ENCODE results near the gene OTOF.

The OTOF gene

DNA sequence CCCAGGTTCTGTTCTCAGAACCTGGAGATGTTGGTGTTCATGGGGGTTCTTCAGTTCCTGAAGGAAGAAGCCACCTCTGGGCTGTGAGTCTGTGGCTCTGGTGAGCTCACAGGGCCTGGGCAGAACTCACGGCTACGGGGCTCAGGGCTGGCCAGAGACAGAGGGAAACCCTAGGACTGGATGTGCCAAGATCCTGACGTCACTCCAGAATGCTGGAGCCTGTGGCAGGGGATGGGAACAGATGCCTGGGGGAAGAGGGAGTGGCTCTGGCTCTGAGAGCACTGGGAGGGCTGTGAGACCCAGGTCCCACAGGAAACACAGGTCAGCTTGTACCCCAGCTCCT lies at the start of gene OTOF:
TSS of gene OTOF (minus strand) at position 214 of the 343 bp plus-strand sequence.
- Mint-ChIP-seq H3K9me3 (no peaks in the 10 kb centered on the region), H3K36me3 (no peaks in the 10 kb centered on the region), H3K27ac (peak within 1 kb of the TSS; percentile 93), H3K4me3 (peak within 1 kb of the TSS; percentile 69), H3K4me1 (peaks cover 11% of the 10 kb centered on the region)
- DNase-seq (ENCODE audit: low spot score in 2 of 2) (no peak), ATAC-seq (peak; percentile 31)

DNA sequence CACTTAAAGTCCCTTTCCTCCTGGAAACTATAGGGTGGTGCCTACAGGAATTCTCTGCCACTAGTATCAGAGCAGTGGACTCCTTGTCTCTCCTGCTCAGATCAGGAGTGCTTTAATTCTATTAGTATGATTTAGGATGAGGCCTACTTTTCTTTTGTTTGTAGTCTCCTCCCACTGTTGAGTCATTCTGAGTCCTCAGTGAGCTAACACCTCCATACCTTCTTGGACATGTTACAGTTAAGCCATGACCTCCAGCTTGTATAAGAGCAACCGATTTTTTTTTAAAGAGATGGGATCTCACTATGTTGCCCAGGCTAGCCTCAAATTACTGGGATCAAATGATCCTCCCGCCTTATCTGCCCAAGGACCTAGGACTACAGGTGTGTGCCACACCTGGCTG lies 48.7 kb upstream of the OTOF start:
- no peaks in the 10 kb centered on the region for H3K9me3 Mint-ChIP-seq
- no peak overlapping the region for H3K27ac Mint-ChIP-seq
- ATAC-seq (no peak), DNase-seq (ENCODE audit: low spot score in 2 of 2) (no peak)
- H3K4me3 Mint-ChIP-seq = no peak overlapping the region
- H3K4me1 Mint-ChIP-seq = no peaks in the 10 kb centered on the region
- H3K36me3 Mint-ChIP-seq = no peaks in the 10 kb centered on the region

DNA sequence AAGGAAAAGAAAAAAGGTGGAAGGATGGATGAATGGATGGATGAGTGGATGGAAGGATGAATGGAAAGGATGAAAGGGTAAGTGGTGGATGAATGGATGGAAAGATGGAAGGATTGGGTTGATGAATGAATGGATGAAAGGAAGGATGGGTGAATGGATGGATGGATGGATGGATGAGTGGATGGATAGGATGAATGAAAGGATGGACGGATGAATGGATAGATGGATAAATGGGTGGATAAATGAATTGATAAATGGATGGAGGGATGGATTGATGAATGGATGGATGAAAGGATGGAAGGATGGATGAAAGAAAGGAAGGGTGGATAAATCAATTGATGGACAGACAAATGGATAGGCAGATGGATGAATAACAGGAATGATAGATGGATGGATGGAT lies 48.2 kb upstream of the OTOF start:
- H3K9me3 Mint-ChIP-seq = no peaks in the 10 kb centered on the region
- H3K4me1 Mint-ChIP-seq = no peaks in the 10 kb centered on the region
- no peaks in the 10 kb centered on the region for H3K36me3 Mint-ChIP-seq
- H3K27ac Mint-ChIP-seq = no peak overlapping the region
- no peak overlapping the region for H3K4me3 Mint-ChIP-seq
- DNase-seq (ENCODE audit: low spot score in 2 of 2) (no peak), ATAC-seq (no peak)

DNA sequence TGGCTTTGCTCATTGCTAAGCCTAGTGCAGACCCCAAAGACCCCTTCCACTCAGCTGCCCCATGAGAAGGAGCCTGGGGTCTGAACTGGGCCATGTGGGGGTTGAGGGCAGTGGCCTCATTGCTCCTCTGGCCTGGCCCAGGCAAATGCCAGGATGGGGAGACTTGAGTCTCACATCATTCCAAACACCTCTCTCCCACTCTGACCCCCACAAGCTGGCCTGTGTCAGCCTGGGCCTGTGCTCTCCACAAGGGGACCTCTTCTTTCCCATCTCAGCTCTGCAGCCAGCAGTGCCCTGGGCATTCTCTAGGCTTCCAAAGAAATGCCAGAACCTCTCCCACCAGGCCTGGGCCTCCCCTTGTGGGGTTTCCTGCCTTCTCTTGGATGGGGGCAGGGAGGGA lies 45.8 kb upstream of the OTOF start:
- Mint-ChIP-seq H3K9me3 (no peaks in the 10 kb centered on the region), H3K36me3 (no peaks in the 10 kb centered on the region), H3K27ac (no peak overlapping the region), H3K4me3 (no peak overlapping the region), H3K4me1 (peaks cover 6% of the 10 kb centered on the region)
- DNase-seq (ENCODE audit: low spot score in 2 of 2) (no peak), ATAC-seq (no peak)

DNA sequence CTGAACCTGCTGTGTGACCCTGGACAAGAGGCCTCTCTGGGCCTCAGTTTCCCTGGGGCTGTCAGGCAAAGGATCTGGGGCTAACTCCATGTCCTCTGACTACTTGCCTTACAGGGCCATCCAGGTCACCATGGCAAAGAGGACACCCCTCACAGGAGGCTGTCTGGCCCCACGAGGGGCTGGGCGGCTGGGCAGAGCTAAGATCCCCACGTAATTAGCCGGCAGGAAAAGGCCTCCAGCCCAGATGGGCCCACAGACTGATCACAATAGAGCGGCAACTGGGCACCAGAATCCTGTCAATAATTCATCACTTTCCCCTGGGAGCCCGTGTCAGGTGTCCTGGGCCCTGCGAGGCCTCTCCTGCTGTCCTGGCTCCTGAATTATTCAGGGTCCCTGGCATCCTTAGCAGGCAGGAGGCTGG lies 44.8 kb upstream of the OTOF start:
- DNase-seq (ENCODE audit: low spot score in 2 of 2) = no peak
- Mint-ChIP-seq H3K27ac (no peak overlapping the region), H3K9me3 (no peaks in the 10 kb centered on the region), H3K4me1 (peaks cover 6% of the 10 kb centered on the region), H3K36me3 (no peaks in the 10 kb centered on the region), H3K4me3 (no peak overlapping the region)
- no peak for ATAC-seq

DNA sequence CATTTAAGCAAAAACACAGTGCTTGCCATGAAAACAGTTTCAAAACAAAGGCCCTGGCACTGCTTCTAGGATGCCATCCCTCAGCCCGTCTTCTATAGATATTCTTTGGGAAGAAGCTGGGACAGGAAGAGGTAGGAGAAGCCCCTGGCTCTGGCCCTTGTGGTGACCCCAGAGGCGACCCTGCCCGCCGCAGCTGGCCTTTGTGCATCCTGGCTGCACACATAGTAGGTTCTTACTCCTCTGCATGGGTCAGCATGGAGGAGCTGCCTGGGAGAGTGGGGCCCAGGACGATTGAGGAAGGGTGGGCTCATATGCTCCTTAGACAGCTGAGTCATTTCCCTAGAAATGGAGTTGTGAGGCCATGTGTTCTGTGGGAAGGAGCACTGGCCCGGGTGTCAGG lies 44.4 kb upstream of the OTOF start:
- DNase-seq (ENCODE audit: low spot score in 2 of 2) = no peak
- Mint-ChIP-seq H3K27ac (no peak overlapping the region), H3K4me3 (no peak overlapping the region), H3K36me3 (no peaks in the 10 kb centered on the region), H3K9me3 (no peaks in the 10 kb centered on the region), H3K4me1 (peaks cover 6% of the 10 kb centered on the region)
- ATAC-seq = no peak

DNA sequence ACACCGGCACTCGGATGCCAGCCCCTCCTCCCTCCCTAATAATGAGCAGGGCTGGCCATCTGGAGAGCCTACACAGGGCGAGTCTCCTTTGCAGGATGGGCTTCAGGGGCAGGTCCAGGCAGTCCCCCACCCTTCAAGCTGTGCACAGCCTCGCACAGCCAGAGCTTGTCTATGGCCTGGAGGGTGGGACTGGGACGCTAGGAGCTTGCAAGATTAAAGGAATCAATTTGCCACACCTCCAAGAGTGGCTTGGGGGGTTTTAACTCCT lies 43.9 kb upstream of the OTOF start:
- DNase-seq (ENCODE audit: low spot score in 2 of 2) = no peak
- H3K27ac Mint-ChIP-seq = no peak overlapping the region

DNA sequence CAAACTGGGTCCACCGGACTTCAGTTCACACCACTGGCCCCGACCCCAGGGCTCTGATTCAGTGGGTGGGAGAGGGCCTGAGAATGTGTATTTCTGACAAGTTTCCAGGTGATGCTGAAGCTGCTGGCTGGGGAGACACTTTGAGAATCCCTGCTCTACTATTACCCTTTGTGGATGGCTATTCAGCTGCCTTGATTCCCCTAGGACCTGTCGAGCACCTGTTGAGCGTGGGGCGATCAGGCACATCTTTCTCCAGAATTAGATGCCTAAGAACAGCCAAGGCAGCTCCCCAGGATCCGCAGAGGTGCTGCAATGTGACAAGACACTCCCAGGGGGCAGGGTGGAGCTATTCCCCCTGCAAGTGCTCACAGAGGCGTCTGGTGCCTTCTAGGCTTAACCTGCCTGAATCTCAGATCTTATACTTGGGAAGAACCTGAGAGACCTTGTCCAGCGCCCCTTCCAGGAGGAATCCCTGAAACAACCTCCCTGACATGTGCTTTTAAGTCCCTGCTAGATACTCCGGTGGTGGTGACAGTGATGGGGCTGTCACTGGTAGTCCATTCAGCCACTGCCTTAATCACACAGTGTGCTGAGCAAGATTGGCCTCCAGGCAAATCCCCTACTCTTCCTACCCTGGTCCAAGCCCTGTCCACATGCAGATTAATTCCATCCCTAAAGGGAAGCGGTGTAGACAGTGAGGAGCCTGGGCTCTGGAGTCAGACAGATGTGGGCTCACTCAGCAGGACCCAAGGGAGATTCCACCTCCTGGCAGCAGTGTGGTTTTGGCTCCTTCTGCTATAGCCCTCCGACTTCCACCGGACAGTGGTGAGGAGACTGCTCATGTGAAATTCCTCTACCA lies 43.4 kb upstream of the OTOF start:
- DNase-seq (ENCODE audit: low spot score in 2 of 2) = no peak
- ATAC-seq = no peak
- Mint-ChIP-seq H3K9me3 (no peaks in the 10 kb centered on the region), H3K36me3 (no peaks in the 10 kb centered on the region), H3K4me1 (peaks cover 6% of the 10 kb centered on the region), H3K4me3 (no peak overlapping the region), H3K27ac (no peak overlapping the region)

More for the DNA sequence above, 43.9 kb upstream of the OTOF start:
- Mint-ChIP-seq H3K4me3 (no peak overlapping the region), H3K4me1 (peaks cover 6% of the 10 kb centered on the region), H3K9me3 (no peaks in the 10 kb centered on the region), H3K36me3 (no peaks in the 10 kb centered on the region)
- ATAC-seq = no peak

DNA sequence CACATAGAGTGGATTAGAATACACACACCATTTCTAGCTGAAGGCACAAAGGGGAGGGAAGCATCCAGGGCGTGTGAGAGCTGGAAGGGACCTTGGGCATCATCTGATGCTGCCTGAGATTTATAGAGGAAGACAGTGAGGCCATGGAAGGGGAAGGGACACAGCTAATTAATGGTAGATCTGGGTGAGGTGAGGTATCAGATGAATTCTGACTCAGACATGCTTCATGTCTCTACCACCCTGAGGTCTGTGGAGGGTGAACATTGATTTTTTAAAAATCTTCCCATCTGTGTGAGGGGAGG lies 42.2 kb upstream of the OTOF start:
- no peak overlapping the region for H3K4me3 Mint-ChIP-seq

DNA sequence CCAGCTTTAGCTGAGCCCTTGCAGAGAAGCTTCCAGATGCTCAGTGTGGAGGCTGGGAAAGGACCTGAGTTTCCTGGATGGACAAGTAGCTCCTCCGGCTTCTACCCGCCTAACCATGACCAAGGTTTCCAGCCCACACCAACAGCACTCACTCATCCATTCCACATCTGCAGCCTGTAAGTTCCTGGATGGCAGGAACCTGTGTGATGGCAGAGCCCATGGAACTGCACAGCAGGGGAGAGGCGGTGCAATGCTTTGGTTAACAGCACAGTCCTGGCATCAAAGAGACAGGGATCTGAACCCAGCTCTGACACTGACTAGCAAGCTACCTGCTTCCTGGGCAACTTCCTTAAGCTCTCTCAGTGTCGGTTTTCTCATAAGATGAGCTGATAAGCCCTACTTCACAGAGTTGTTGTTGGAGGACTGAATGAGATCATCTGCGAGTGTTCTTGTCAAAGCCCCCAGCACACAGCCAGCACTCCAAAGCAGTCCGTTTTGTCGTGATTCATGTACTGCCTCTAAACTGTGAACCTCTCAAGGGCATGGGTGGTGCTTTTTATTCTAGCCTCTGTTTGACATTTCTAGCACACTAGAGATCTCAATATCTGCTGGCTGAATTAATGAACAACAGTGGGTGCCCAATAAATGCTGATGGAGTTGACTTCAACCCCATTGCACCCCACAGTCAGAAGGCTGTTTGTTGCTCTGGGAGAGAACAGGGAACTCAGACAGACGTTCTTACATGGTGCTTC lies 41.6 kb upstream of the OTOF start:
- Mint-ChIP-seq H3K9me3 (no peaks in the 10 kb centered on the region), H3K27ac (no peak overlapping the region), H3K4me1 (peaks cover 6% of the 10 kb centered on the region), H3K4me3 (no peak overlapping the region), H3K36me3 (no peaks in the 10 kb centered on the region)
- ATAC-seq (no peak), DNase-seq (ENCODE audit: low spot score in 2 of 2) (no peak)

More for the DNA sequence above, 42.2 kb upstream of the OTOF start:
- Mint-ChIP-seq H3K9me3 (no peaks in the 10 kb centered on the region), H3K27ac (no peak overlapping the region), H3K4me1 (peaks cover 6% of the 10 kb centered on the region), H3K36me3 (no peaks in the 10 kb centered on the region)
- ATAC-seq (no peak), DNase-seq (ENCODE audit: low spot score in 2 of 2) (no peak)

DNA sequence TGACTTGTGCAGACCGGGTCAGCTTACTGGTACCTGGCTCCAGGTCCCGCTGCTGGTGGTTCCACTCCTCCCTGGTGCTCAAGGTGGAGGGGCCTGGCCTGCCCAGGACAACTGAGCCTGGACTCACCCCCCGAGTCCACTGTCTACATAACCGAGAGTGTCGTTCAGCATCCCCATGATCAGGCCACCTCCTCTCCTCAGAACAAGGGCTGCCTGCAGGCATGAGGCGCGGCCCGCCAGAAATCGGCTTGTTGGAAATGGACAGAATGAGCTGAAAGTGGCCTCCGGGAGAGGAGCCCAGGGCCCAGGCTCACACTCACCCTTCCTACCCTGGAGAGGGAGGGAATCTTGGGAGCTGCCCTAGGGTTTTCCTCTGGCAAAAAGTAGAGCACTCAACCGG lies 38.9 kb upstream of the OTOF start:
- Mint-ChIP-seq H3K9me3 (no peaks in the 10 kb centered on the region), H3K36me3 (no peaks in the 10 kb centered on the region), H3K4me1 (peaks cover 6% of the 10 kb centered on the region), H3K4me3 (no peak overlapping the region), H3K27ac (no peak overlapping the region)
- ATAC-seq (no peak), DNase-seq (ENCODE audit: low spot score in 2 of 2) (no peak)

DNA sequence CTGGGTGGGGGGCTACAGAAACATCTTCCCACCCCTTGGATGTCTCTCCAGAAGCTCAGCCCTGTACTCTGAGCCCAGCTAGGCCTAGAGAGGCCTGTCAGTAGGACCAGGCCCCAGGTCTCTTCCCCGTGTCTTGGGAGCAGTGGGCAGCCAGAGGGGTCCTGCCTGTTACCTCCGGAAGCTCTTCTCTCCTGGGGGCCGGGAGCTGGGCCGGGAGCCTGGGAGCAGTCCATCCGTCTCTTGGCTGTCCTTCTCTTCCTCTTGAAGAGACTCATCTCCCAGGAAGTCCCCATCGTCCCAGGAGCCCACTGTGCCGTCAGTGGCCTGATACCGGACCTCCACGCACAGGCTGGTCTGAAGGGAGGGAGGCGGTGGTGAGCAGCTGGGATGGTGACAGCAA lies 38.3 kb upstream of the OTOF start:
- Mint-ChIP-seq H3K27ac (no peak overlapping the region), H3K36me3 (no peaks in the 10 kb centered on the region), H3K4me1 (peaks cover 6% of the 10 kb centered on the region), H3K4me3 (no peak overlapping the region), H3K9me3 (no peaks in the 10 kb centered on the region)
- no peak for ATAC-seq
- no peak for DNase-seq (ENCODE audit: low spot score in 2 of 2)

DNA sequence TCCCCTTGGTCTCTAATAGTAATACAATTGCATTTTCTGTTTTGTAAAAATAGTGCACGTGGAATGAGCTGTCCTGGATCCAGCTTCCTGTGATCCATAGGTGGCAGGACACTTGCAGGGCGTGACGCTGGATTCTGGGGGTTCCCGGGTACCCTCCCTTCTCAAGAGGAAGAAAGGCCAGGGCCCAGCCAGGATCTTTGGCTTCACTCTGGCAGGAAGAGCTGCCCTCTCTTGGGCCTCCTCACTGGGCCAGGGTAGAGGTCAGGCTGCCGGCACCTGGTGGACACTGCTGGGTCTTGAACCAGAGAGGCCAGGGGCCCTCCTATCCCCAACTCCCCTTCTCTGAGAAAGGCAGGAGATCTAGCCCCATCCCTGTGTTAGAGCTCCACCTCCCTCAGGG lies 37.8 kb upstream of the OTOF start:
- H3K36me3 Mint-ChIP-seq = no peaks in the 10 kb centered on the region
- DNase-seq (ENCODE audit: low spot score in 2 of 2) (no peak), ATAC-seq (no peak)
- peaks cover 6% of the 10 kb centered on the region for H3K4me1 Mint-ChIP-seq
- no peak overlapping the region for H3K27ac Mint-ChIP-seq
- H3K9me3 Mint-ChIP-seq = no peaks in the 10 kb centered on the region
- no peak overlapping the region for H3K4me3 Mint-ChIP-seq

DNA sequence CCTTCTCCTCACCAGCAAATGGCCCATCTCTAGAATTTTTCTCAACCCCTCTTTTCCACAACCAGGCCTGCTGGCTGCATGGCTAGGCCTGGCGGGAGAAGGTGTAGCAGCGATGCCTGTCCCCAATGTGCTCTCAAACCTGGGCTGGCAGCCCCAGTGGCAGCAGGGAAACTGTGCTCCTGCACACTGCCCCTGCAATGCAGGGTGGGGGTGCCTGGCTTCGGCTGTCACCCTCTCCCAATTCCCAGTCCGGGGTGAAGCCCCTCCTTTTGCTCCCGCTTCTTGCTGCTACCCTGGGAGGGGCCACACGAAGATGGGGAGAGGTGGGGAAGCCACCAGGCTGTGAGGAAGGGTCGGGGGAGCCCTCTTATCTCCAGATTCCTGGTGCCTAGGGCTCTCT lies 36.1 kb upstream of the OTOF start:
- no peak for DNase-seq (ENCODE audit: low spot score in 2 of 2)
- no peak overlapping the region for H3K27ac Mint-ChIP-seq
- H3K4me1 Mint-ChIP-seq = no peaks in the 10 kb centered on the region
- no peak for ATAC-seq
- no peaks in the 10 kb centered on the region for H3K36me3 Mint-ChIP-seq
- H3K9me3 Mint-ChIP-seq = no peaks in the 10 kb centered on the region
- H3K4me3 Mint-ChIP-seq = no peak overlapping the region

DNA sequence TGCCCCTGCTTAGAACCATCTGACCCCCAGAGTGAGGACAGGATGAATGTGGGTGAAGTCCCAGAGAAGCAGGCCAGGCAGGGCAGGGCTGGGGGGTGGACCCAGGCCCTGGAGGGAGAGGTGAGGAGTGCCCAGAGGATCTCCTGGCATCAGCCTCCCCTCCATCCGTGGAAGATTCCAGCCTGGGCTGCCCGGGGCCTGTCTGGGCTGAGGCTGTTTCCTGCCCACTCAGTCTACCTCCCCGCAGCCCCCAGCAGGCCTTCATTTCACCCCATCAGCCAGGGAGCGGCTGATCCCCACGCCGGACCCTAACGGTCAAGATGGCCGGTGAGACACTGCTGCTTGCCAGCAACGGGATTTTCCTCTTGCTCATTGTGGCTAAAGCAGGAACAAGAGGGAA lies 35.3 kb upstream of the OTOF start:
- Mint-ChIP-seq H3K9me3 (no peaks in the 10 kb centered on the region), H3K4me3 (no peak overlapping the region), H3K4me1 (no peaks in the 10 kb centered on the region), H3K36me3 (no peaks in the 10 kb centered on the region), H3K27ac (no peak overlapping the region)
- DNase-seq (ENCODE audit: low spot score in 2 of 2) (no peak), ATAC-seq (no peak)

DNA sequence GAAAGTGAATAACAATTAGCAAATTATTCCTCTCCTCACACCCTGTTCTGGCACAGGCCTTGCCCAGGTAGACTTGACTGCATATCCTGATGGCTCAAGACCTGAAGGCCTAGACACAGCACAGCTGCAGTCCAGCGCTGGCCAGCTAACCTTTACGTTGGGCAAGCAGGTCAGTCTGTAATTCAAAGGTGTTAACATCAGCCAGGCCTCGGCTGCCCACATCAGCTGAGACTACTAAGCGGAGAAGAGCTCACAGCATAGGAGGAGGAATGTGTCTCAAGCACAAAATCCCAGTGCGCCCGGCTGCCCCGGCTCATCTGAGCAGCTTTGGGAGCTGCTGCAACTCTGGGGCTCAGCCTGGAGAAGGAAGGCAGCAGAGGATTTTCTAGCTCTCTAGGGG lies 33.5 kb upstream of the OTOF start:
- Mint-ChIP-seq H3K9me3 (no peaks in the 10 kb centered on the region), H3K27ac (no peak overlapping the region), H3K36me3 (no peaks in the 10 kb centered on the region), H3K4me3 (no peak overlapping the region), H3K4me1 (no peaks in the 10 kb centered on the region)
- ATAC-seq (no peak), DNase-seq (ENCODE audit: low spot score in 2 of 2) (no peak)

All from stimulated activated effector memory CD8-positive, alpha-beta T cell treated with anti-CD3 and anti-CD28 coated beads, Interleukin-12 subunit alpha, Interleukin-12 subunit beta, amount 100 ng/mL, for 72 hours (primary cell).